Parathyroid adenoma (tissue), 2 donors: ENCODE measurements around the gene IMPA2.

Experiments used
- H2AFZ ChIP-seq: fragments of 300-600 bp; sonication (generic); one replicate; pipeline ENCODE4 v1.7.0; 2017; ENCODE audit warnings: antibody characterized with exemption, mild to moderate bottlenecking
- H3K27ac ChIP-seq: fragments of 300-600 bp; sonication (generic); one replicate; pipeline ENCODE4 v1.7.0; 2017
- H3K27me3 ChIP-seq: fragments of 300-600 bp; sonication (generic); one replicate; pipeline ENCODE4 v1.7.0; 2017; ENCODE audit warnings: low read length; ENCODE audit not compliant: control insufficient read depth, insufficient read depth
- H3K36me3 ChIP-seq: fragments of 300-600 bp; sonication (generic); one replicate; pipeline ENCODE4 v1.7.0; 2017; ENCODE audit warnings: low read length; ENCODE audit not compliant: control insufficient read depth, insufficient read depth
- H3K4me1 ChIP-seq: fragments of 300-600 bp; sonication (generic); one replicate; pipeline ENCODE4 v1.7.0; 2017; ENCODE audit warnings: control low read depth
- H3K4me2 ChIP-seq: fragments of 300-600 bp; sonication (generic); one replicate; pipeline ENCODE4 v1.7.0; 2017; ENCODE audit warnings: low read length
- H3K4me3 ChIP-seq: fragments of 300-600 bp; sonication (generic); one replicate; pipeline ENCODE4 v1.7.0; 2017; ENCODE audit warnings: low read depth, low read length
- H3K79me2 ChIP-seq: fragments of 300-600 bp; sonication (generic); one replicate; pipeline ENCODE4 v1.7.0; 2017; ENCODE audit warnings: control low read depth
- H3K9ac ChIP-seq: fragments of 300-600 bp; sonication (generic); one replicate; pipeline ENCODE4 v1.7.0; 2017; ENCODE audit warnings: mild to moderate bottlenecking
- H3K9me3 ChIP-seq: fragments of 300-600 bp; sonication (generic); one replicate; pipeline ENCODE4 v1.7.0; 2017; ENCODE audit warnings: low read length; ENCODE audit not compliant: control insufficient read depth
- CTCF ChIP-seq: fragments of 300-600 bp; sonication (generic); IDR thresholded peaks from one replicate; pipeline ENCODE4 v1.7.0; 2017; ENCODE audit warnings: antibody characterized with exemption, mild to moderate bottlenecking
- donor health status: primary hyperparathyroidism.

Gene IMPA2

GRCh38 chr18:11981192-11981542 lies at the start of gene IMPA2:
Gene IMPA2 (plus strand): TSS chr18:11981507. CDS start chr18:11981670, 163 bp downstream.
- H3K27ac ChIP-seq = peak within 1 kb of the TSS; percentile 78
- H3K4me3 ChIP-seq = peak within 1 kb of the TSS; percentile 68
- no peaks in the 10 kb centered on the region for H3K36me3 ChIP-seq
- no peaks in the 10 kb centered on the region for H3K9me3 ChIP-seq
- H3K4me1 ChIP-seq = peaks cover 4% of the 10 kb centered on the region
- TF ChIP-seq CTCF = no peak
- peak within 1 kb of the TSS; percentile 92 for H3K4me2 ChIP-seq
- peak within 1 kb of the TSS; percentile 95 for H2AFZ ChIP-seq
- no peaks in the 10 kb centered on the region for H3K79me2 ChIP-seq
- H3K27me3 ChIP-seq = no peaks in the 10 kb centered on the region
- H3K9ac ChIP-seq = peak within 1 kb of the TSS; percentile 32

- H3K4me1 ChIP-seq = no peaks in the 10 kb centered on the region
- no peaks in the 10 kb centered on the region for H3K9me3 ChIP-seq
- H3K27ac ChIP-seq = no peak overlapping the region
- no peak overlapping the region for H3K9ac ChIP-seq
- H3K79me2 ChIP-seq = no peaks in the 10 kb centered on the region
- no peak overlapping the region for H3K4me2 ChIP-seq
- H2AFZ ChIP-seq = no peak overlapping the region
- H3K36me3 ChIP-seq = no peaks in the 10 kb centered on the region
- no peak for TF ChIP-seq CTCF
- H3K4me3 ChIP-seq = no peak overlapping the region
- H3K27me3 ChIP-seq = no peaks in the 10 kb centered on the region
Measured at GRCh38 chr18:11932393-11932792, 48.9 kb upstream of the IMPA2 start.

GRCh38 chr18:11937874-11938478 lies 43.3 kb upstream of the IMPA2 start:
- TF ChIP-seq CTCF = peak; percentile 93
- H3K4me3 ChIP-seq = no peak overlapping the region
- H3K9ac ChIP-seq = no peak overlapping the region
- H3K4me1 ChIP-seq = no peaks in the 10 kb centered on the region
- no peaks in the 10 kb centered on the region for H3K9me3 ChIP-seq
- H3K36me3 ChIP-seq = no peaks in the 10 kb centered on the region
- no peak overlapping the region for H3K27ac ChIP-seq
- no peak overlapping the region for H3K4me2 ChIP-seq
- H2AFZ ChIP-seq = peak overlapping the region; percentile 2
- no peaks in the 10 kb centered on the region for H3K27me3 ChIP-seq
- no peaks in the 10 kb centered on the region for H3K79me2 ChIP-seq

- no peaks in the 10 kb centered on the region for H3K36me3 ChIP-seq
- H3K4me1 ChIP-seq = no peaks in the 10 kb centered on the region
- H3K9me3 ChIP-seq = no peaks in the 10 kb centered on the region
- no peak overlapping the region for H3K4me2 ChIP-seq
- H3K4me3 ChIP-seq = no peak overlapping the region
- no peaks in the 10 kb centered on the region for H3K27me3 ChIP-seq
- no peak overlapping the region for H3K27ac ChIP-seq
- H3K79me2 ChIP-seq = no peaks in the 10 kb centered on the region
- H3K9ac ChIP-seq = no peak overlapping the region
- H2AFZ ChIP-seq = no peak overlapping the region
- TF ChIP-seq CTCF = no peak
Measured at GRCh38 chr18:11940956-11941355, 40.4 kb upstream of the IMPA2 start.

- H2AFZ ChIP-seq = no peak overlapping the region
- H3K27ac ChIP-seq = no peak overlapping the region
- peaks cover 12% of the 10 kb centered on the region for H3K4me1 ChIP-seq
- H3K4me2 ChIP-seq = no peak overlapping the region
- no peaks in the 10 kb centered on the region for H3K79me2 ChIP-seq
- H3K9me3 ChIP-seq = no peaks in the 10 kb centered on the region
- no peak overlapping the region for H3K9ac ChIP-seq
- H3K36me3 ChIP-seq = no peaks in the 10 kb centered on the region
- no peaks in the 10 kb centered on the region for H3K27me3 ChIP-seq
- no peak for TF ChIP-seq CTCF
- H3K4me3 ChIP-seq = no peak overlapping the region
Measured at GRCh38 chr18:11943551-11943950, 37.8 kb upstream of the IMPA2 start.
